ENCODE data around the gene SGSM2. TPM values are rescaled to one million over a fixed set of nuclear protein-coding genes. Genes with fewer than 3 reads are reported as not detected.

SGSM2 gene
- total RNA-seq, 1 donor from 2014 or later = 27.0 TPM

GRCh38 chr17:2395258-2396181, 58.2 kb downstream of the SGSM2 start:
- ATAC-seq (no peak), DNase-seq (peak; percentile 54)
- intact Hi-C loops (cut with micrococcal nuclease) = no loop called here

DNA sequence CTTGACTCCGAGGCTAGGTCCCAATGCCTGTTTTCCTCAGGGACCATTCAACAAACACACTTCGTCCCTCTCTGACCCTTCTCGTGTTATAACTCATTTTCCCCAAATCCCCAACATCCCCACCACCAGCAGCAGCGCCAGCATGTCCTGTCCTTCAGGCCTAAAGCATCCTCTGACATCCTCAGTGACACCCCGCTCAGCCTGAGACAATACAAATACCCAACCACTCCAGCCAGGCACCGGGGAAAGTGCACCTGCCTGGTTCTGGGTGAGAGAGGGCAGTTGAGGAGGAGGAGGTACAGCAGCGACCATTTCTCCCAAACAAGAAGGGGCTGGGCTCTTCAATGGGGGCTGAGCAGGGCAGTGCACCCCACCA, 58.9 kb downstream of the SGSM2 start:
- intact Hi-C loops (cut with micrococcal nuclease) = no loop called here
- DNase-seq (no peak), ATAC-seq (no peak)

GRCh38 chr17:2396568-2397246, 59.4 kb downstream of the SGSM2 start:
- intact Hi-C loops (cut with micrococcal nuclease) = no loop called here
- peak; percentile 96 for DNase-seq
- peak; percentile 30 for ATAC-seq

GRCh38 chr17:2397247-2398171, 60.2 kb downstream of the SGSM2 start:
- intact Hi-C loops (cut with micrococcal nuclease) = no loop called here
- no peak for DNase-seq
- ATAC-seq = no peak

DNA sequence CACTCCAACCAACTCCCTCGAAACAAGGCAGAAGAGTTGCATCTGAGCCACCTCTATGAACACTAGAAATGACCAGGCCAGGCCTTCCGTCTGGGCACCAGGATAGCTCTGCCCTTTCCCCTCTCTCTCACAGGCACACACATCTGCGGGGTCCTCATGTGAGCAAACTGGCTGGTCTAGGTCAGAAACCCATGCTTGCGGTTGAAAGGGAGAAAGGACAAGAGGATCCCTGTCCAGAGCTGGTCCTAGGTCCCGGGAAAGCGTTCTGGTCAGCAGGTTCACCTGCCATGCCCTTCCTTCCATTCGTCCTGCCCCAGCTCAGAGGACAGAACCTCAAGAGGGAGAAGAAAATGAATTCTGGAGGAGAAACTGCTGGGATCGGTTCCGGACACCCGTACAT, 60.9 kb downstream of the SGSM2 start:
- intact Hi-C loops (cut with micrococcal nuclease) = no loop called here
- DNase-seq = no peak
- no peak for ATAC-seq

DNA sequence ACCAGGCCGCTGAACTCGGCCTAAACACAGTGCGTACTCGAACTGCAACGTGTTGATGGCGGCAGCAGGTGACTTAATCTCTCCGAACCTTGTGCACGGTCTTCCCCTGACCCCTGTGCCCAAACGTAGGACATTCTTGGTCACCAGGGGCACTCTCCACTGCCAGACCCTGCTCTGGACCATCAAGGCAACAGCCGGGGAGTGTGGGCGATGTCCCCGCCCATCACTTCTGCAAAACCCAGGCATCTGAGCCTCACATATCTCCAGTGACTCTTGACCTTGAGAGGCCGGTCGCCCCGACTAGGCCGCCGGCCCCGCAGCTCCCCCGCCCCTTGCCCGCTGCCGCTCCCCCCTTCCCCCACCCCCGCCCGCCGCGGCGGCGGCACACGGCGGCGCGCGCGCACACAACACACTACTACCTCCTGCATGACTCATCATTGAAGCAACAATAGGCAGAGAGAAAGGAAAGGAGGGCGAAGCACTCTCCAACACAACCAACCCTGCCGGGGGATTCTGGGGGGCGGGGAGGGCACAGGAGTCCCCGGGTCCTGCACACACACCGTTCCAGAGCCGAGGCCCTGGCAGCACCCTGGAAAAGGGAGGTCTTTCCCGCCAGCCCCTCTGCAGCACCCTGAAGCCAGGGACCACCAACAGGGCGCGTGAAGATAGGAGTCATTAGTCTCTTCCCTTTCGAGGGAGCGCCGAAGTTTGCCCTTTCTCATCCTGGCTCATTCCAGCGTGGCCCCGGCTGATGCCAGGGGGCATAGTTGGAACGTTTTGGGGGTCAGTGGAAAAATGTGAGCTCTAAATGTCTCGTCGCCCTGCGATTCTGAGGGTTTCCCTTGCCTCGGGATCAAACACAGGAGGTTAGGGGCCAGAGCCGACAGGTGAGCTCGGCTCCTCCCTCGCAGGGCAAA, 61.6 kb downstream of the SGSM2 start:
- peak; percentile 73 for DNase-seq
- peak; percentile 4 for ATAC-seq
- intact Hi-C loops (cut with micrococcal nuclease) = no loop called here

- peak; percentile 68 for ATAC-seq
- intact Hi-C loops (cut with micrococcal nuclease) = no loop called here
- DNase-seq = peak; percentile 98
These were observed 62.5 kb downstream of the SGSM2 start for GRCh38 chr17:2399572-2400473.

GRCh38 chr17:2400474-2400866, 63.2 kb downstream of the SGSM2 start:
- no peak for ATAC-seq
- DNase-seq = peak; percentile 67
- intact Hi-C loops (cut with micrococcal nuclease) = no loop called here

- intact Hi-C loops (cut with micrococcal nuclease) = no loop called here
- DNase-seq = peak; percentile 97
These were observed 63.6 kb downstream of the SGSM2 start, which contains the start of gene MNT for GRCh38 chr17:2400877-2401425. Gene MNT, minus strand, starts transcription at chr17:2401060. Its CDS starts 348 bp downstream, at chr17:2400712.

GRCh38 chr17:2401426-2402221, 64.3 kb downstream of the SGSM2 start:
- peak; percentile 61 for ATAC-seq
- intact Hi-C loops (cut with micrococcal nuclease) = no loop called here
- peak; percentile 100 for DNase-seq

More at GRCh38 chr17:2400877-2401425, 63.6 kb downstream of the SGSM2 start, which contains the start of gene MNT:
- peak; percentile 68 for ATAC-seq

DNA sequence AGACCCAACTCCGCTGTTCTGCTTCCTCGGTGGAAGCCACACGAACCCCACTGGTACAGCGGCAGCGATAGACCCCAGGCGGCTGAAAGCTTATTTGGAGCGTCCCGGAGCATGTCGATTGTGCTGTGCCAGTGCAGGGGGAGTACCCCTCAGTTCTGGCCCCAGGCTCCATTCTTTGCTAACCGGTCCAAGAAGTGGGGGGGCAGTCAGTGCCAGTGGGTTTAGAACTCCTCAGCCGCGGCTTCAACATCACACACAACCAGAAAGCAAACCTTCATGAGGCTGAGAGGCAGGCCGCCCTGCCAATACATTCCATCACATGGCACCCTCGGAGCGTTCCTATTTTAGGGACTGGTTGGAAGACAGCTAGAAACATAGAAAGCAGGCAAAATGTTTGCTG, 65.2 kb downstream of the SGSM2 start:
- DNase-seq (no peak), ATAC-seq (no peak)
- intact Hi-C loops (cut with micrococcal nuclease) = no loop called here

DNA sequence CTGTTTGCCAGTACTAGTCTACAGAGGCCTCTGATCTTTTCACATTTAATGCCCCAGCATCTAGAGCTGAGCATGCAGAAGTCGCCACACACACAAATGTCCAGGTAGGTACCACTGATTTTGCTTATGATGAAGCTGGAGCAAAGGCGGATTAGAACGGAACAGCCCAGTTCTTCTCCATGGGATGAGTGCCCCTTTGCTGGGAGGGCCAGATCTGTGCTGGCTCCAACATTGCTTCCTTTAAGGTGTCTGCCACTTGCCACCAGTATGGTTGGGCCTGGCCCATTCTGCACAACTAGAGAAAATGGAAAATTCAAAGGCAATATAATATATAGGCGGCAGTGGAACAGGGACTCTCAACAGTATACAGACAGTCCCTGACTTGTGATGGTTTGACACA, 65.7 kb downstream of the SGSM2 start:
- DNase-seq (no peak), ATAC-seq (no peak)
- intact Hi-C loops (cut with micrococcal nuclease) = no loop called here

GRCh38 chr17:2405247-2405926, 68.1 kb downstream of the SGSM2 start:
- no peak for DNase-seq
- intact Hi-C loops (cut with micrococcal nuclease) = no loop called here
- ATAC-seq = no peak

DNA sequence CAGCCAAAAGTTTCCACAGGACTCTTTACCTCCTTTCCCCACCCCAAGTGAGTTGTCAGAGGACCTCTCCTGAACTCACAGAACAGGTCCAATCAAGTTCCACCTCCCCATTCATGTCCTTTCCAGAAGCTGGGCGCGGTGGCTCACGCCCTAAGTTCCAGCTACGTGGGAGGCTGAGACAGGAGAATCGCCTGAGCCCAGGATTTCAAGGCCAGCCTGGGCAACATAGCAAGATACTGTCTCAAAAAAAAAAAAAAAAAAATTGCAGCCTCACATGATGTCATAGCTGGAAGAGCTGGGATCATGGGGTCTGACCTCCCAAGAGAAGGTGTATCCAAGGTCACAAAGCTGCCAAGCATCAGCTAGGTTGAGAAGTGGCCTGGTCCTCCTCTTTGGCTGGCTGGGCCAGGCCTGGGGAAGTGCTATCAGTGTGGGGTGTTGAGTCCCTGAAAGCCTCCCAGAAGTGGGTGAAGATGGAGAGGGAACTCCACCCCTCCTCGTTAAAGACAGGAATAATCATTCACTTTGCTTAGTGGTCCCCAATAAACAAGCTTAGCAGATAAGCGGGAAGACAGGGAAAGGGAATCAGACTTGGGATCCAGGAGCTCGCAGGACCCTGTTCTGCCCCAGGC, 69.1 kb downstream of the SGSM2 start:
- DNase-seq = no peak
- no peak for ATAC-seq
- intact Hi-C loops (cut with micrococcal nuclease) = no loop called here

Data from left ventricle myocardium superior (tissue), 1 donor.